Stimulated activated CD4-positive, alpha-beta T cell treated with anti-CD3 and anti-CD28 coated beads, Interleukin-4, amount 100 ng/mL, for 48 hours (primary cell): ENCODE data around the gene ZNF184.
A peak's percentile ranks its signal among the peaks of the same experiment; 100 is the strongest.

ENCODE experiments used
- DNase-seq, 2 donors: peaks; one replicate each; pipeline ENCODE4 v3.0.0-alpha.2; 2020; ENCODE audit warnings: low read depth in 2 of 2

ZNF184 gene

GRCh38 chr6:27479319-27480182 lies 6.6 kb upstream of the ZNF184 start:
- DNase-seq = peak; percentile 76 to 85

GRCh38 chr6:27478706-27479318 lies 5.9 kb upstream of the ZNF184 start:
- peak; percentile 80 to 81 for DNase-seq

- no peak for DNase-seq
Measured at GRCh38 chr6:27478141-27478705, 5.3 kb upstream of the ZNF184 start.

- DNase-seq = no peak
Measured at GRCh38 chr6:27477318-27478013, 4.6 kb upstream of the ZNF184 start.

GRCh38 chr6:27476090-27476489 lies 3.2 kb upstream of the ZNF184 start:
- no peak for DNase-seq

GRCh38 chr6:27474672-27475071 lies 1.8 kb upstream of the ZNF184 start:
- DNase-seq = no peak

- DNase-seq = no peak
Measured at GRCh38 chr6:27474172-27474465, 1.2 kb upstream of the ZNF184 start.

GRCh38 chr6:27472182-27472616 lies 706 bp downstream of the ZNF184 start:
- DNase-seq = peak; percentile 45 to 57

GRCh38 chr6:27471365-27472115 lies 1.4 kb downstream of the ZNF184 start:
- no peak for DNase-seq

- DNase-seq = no peak
Measured at GRCh38 chr6:27470023-27470422, 2.9 kb downstream of the ZNF184 start.

GRCh38 chr6:27468334-27468733 lies 4.6 kb downstream of the ZNF184 start:
- no peak for DNase-seq

GRCh38 chr6:27452496-27452897 lies 20.4 kb downstream of the ZNF184 start:
- DNase-seq = no peak

GRCh38 chr6:27451660-27452390 lies 21.1 kb downstream of the ZNF184 start:
- DNase-seq = no peak

- no peak for DNase-seq
Measured at GRCh38 chr6:27448456-27448855, 24.4 kb downstream of the ZNF184 start.

- DNase-seq = no peak
Measured at GRCh38 chr6:27442932-27443331, 30.0 kb downstream of the ZNF184 start.

- no peak for DNase-seq
Measured at GRCh38 chr6:27441001-27441400, 31.9 kb downstream of the ZNF184 start.

- DNase-seq = no peak
Measured at GRCh38 chr6:27439371-27439770, 33.5 kb downstream of the ZNF184 start.

GRCh38 chr6:27433714-27434113 lies 39.2 kb downstream of the ZNF184 start:
- no peak for DNase-seq

- no peak for DNase-seq
Measured at GRCh38 chr6:27428966-27429365, 43.9 kb downstream of the ZNF184 start.

GRCh38 chr6:27428502-27428901 lies 44.4 kb downstream of the ZNF184 start:
- DNase-seq = no peak

- DNase-seq = no peak
Measured at GRCh38 chr6:27426045-27426620, 46.8 kb downstream of the ZNF184 start.
